HepG2 (cell line): ENCODE results near the gene PCDHGA5. TPM values are rescaled to one million over a fixed set of nuclear protein-coding genes. Genes with fewer than 3 reads are reported as not detected.
A peak's percentile ranks its signal among the peaks of the same experiment; 100 is the strongest.

Experiments used
- AGO2 ChIP-seq: fragments of 200-400 bp; formaldehyde crosslinking; optimal IDR thresholded peaks from 2 replicates; pipeline ENCODE3; 2017; ENCODE audit warnings: mild to moderate bottlenecking, low read depth, low read length, moderate library complexity
- ATF7-NPFF ChIP-seq: sonication (generic); formaldehyde crosslinking; IDR thresholded peaks from 2 replicates; pipeline ENCODE4 v1.8.1; 2023; ENCODE audit warnings: mild to moderate bottlenecking, low read depth, missing genetic modification reagents, moderate library complexity
- FLYWCH1 ChIP-seq: sonication (generic); formaldehyde crosslinking; IDR thresholded peaks from 2 replicates; pipeline ENCODE4 v1.8.1; 2023; ENCODE audit warnings: mild to moderate bottlenecking, missing genetic modification reagents
- HNF1B ChIP-seq: sonication (generic); formaldehyde crosslinking; IDR thresholded peaks from 2 replicates; pipeline ENCODE4 v1.5.1; 2020; ENCODE audit warnings: mild to moderate bottlenecking, moderate library complexity, missing genetic modification reagents
- HNF4G ChIP-seq, 2 experiments: sonication (generic) in 1 of 2; formaldehyde crosslinking in 1 of 2; IDR thresholded peaks; 2 replicates each; pipeline versions ENCODE4 v1.4.0 to v1.6.1; 2011 to 2020; ENCODE audit warnings: borderline replicate concordance in 2 of 2, low read depth in 2 of 2, mild to moderate bottlenecking in 2 of 2, low read length in 1 of 2, missing genetic modification reagents in 1 of 2, moderate library complexity in 1 of 2
- IKZF5 ChIP-seq: IDR thresholded peaks from 2 replicates; pipeline ENCODE4 v1.6.1; 2018; ENCODE audit warnings: missing genetic modification reagents, mild to moderate bottlenecking, missing compliant biosample characterization
- MXD4 ChIP-seq: IDR thresholded peaks from 2 replicates; pipeline ENCODE4 v1.6.1; 2016; ENCODE audit warnings: mild to moderate bottlenecking, missing biosample characterization, missing genetic modification reagents
- SRY ChIP-seq: sonication (generic); formaldehyde crosslinking; IDR thresholded peaks from 2 replicates; pipeline ENCODE4 v1.8.0; 2022; ENCODE audit warnings: mild to moderate bottlenecking, missing genetic modification reagents
- TBP ChIP-seq: sonication (generic); formaldehyde crosslinking; IDR thresholded peaks from 2 replicates; pipeline ENCODE4 v1.5.0; 2020; ENCODE audit warnings: missing genetic modification reagents
- TOE1 ChIP-seq: sonication (generic); formaldehyde crosslinking; IDR thresholded peaks from 2 replicates; pipeline ENCODE4 v1.4.0; 2020; ENCODE audit warnings: mild to moderate bottlenecking, missing genetic modification reagents
- TP53 ChIP-seq: sonication (generic); formaldehyde crosslinking; conservative IDR thresholded peaks from 2 replicates; pipeline ENCODE4 v1.4.0; 2020; ENCODE audit warnings: missing genetic modification reagents
- ZBTB1 ChIP-seq: sonication (generic); formaldehyde crosslinking; IDR thresholded peaks from 2 replicates; pipeline ENCODE4 v1.4.0; 2020; ENCODE audit warnings: missing genetic modification reagents, borderline replicate concordance
- ZBTB21 ChIP-seq: sonication (generic); formaldehyde crosslinking; IDR thresholded peaks from 2 replicates; pipeline ENCODE4 v1.4.0; 2020; ENCODE audit warnings: missing genetic modification reagents
- ZBTB4 ChIP-seq: sonication (generic); formaldehyde crosslinking; IDR thresholded peaks from 2 replicates; pipeline ENCODE4 v1.4.0; 2020; ENCODE audit warnings: missing genetic modification reagents, mild to moderate bottlenecking, borderline replicate concordance
- ZFP36L2 ChIP-seq: sonication (generic); formaldehyde crosslinking; IDR thresholded peaks from 2 replicates; pipeline ENCODE4 v1.4.0; 2020; ENCODE audit warnings: missing genetic modification reagents
- ZFP41 ChIP-seq: sonication (generic); formaldehyde crosslinking; IDR thresholded peaks from 2 replicates; pipeline ENCODE4 v1.4.0; 2020; ENCODE audit warnings: mild to moderate bottlenecking, missing genetic modification reagents, borderline replicate concordance
- ZMAT3 ChIP-seq: sonication (generic); formaldehyde crosslinking; conservative IDR thresholded peaks from 2 replicates; pipeline ENCODE4 v1.7.0; 2021; ENCODE audit warnings: missing genetic modification reagents
- ZNF136 ChIP-seq: sonication (generic); formaldehyde crosslinking; IDR thresholded peaks from 2 replicates; pipeline ENCODE4 v1.8.1; 2022; ENCODE audit warnings: low read depth, mild to moderate bottlenecking, moderate library complexity, missing genetic modification reagents
- ZNF562 ChIP-seq: sonication (generic); formaldehyde crosslinking; IDR thresholded peaks from 2 replicates; pipeline ENCODE4 v1.8.0; 2022; ENCODE audit warnings: missing genetic modification reagents, borderline replicate concordance
- ZNF674 ChIP-seq: sonication (generic); formaldehyde crosslinking; IDR thresholded peaks from 2 replicates; pipeline ENCODE4 v1.5.0; 2020; ENCODE audit warnings: low read depth, mild to moderate bottlenecking, missing genetic modification reagents
- ZNF749 ChIP-seq: sonication (generic); formaldehyde crosslinking; IDR thresholded peaks from 2 replicates; pipeline ENCODE4 v1.8.0; 2022; ENCODE audit warnings: mild to moderate bottlenecking, missing genetic modification reagents, moderate library complexity, borderline replicate concordance
- ZNF878 ChIP-seq: sonication (generic); formaldehyde crosslinking; IDR thresholded peaks from 2 replicates; pipeline ENCODE4 v1.8.1; 2023; ENCODE audit warnings: mild to moderate bottlenecking, missing genetic modification reagents, moderate library complexity
- polyA plus RNA-seq, 8 experiments: library from polyadenylated mRNA; depleted of rRNA in 3 of 8; stranded (reverse) in 7 of 8; unstranded in 1 of 8; fragments of >200 nt; fragmentation: Illumina TruSeq in 4 of 8; extraction: Trizol in 4 of 8; gene quantifications; 2 replicates each; pipeline versions ENCODE4 v1.2.1 to v1.2.3, GENCODE V29; 2011 to 2016; ENCODE audit warnings: low read depth in 4 of 8, missing spikeins in 1 of 8, mixed read lengths in 1 of 8; ENCODE audit not compliant: insufficient read depth in 1 of 8
- total RNA-seq, 5 experiments: library from RNA; depleted of rRNA; stranded (reverse); fragments of >200 nt; fragmentation: Illumina TruSeq; extraction: Trizol; gene quantifications; 2 replicates each; pipeline ENCODE4 v1.2.3, GENCODE V29; 2016; ENCODE audit warnings: low read depth in 1 of 5

PCDHGA5 gene
- total and polyA plus RNA-seq, 2 of the 13 experiments (the other 11 are each of a cell fraction or from before 2014, with no cell fraction given): 0.27 to 0.32 TPM

- TF ChIP-seq ZNF749 (CRISPR knock-in tag) (0 out of 2 replicates have a peak, but pooled peaks have one; percentile 50), FLYWCH1 (CRISPR knock-in tag) (no peak), ZBTB21 (CRISPR knock-in tag) (no peak), HNF1B (CRISPR knock-in tag) (peak; percentile 73), ZMAT3 (CRISPR knock-in tag) (peak; percentile 88), ZFP41 (CRISPR knock-in tag) (no peak), ZNF674 (CRISPR knock-in tag) (no peak), TOE1 (CRISPR knock-in tag) (no peak), MXD4 (CRISPR knock-in tag) (no peak), ZBTB1 (CRISPR knock-in tag) (no peak), TP53 (CRISPR knock-in tag) (0 out of 2 replicates have a peak, but pooled peaks have one; percentile 16), HNF4G (IDR thresholded peaks at IDR 0.05; ENCODE audit: borderline replicate concordance, low read depth, low read length) (no peak), HNF4G (CRISPR knock-in tag; IDR thresholded peaks at IDR 0.05; ENCODE audit: borderline replicate concordance, low read depth) (peak; percentile 80; the same call in 1 of the 2 replicates), SRY (CRISPR knock-in tag) (peak; percentile 95; the same call in 1 of the 2 replicates), ZNF878 (no peak; the same call in 1 of the 2 replicates), ZNF562 (CRISPR knock-in tag) (no peak), AGO2 (peak; percentile 28), ZFP36L2 (CRISPR knock-in tag) (peak; percentile 24; the same call in 1 of the 2 replicates), ZNF136 (CRISPR knock-in tag) (peak; percentile 49; the same call in 1 of the 2 replicates), ATF7-NPFF (CRISPR knock-in tag) (peak; percentile 46; the same call in 1 of the 2 replicates), TBP (CRISPR knock-in tag) (no peak), IKZF5 (CRISPR knock-in tag) (peak; percentile 83; the same call in 1 of the 2 replicates), ZBTB4 (CRISPR knock-in tag) (peak; percentile 74; the same call in 1 of the 2 replicates)
These were observed 43.5 kb upstream of the PCDHGA5 start, which contains the start of gene TAF7 (continued) for GRCh38 chr5:141320225-141321169.
